ENCODE data around the gene TPH2.

DNA sequence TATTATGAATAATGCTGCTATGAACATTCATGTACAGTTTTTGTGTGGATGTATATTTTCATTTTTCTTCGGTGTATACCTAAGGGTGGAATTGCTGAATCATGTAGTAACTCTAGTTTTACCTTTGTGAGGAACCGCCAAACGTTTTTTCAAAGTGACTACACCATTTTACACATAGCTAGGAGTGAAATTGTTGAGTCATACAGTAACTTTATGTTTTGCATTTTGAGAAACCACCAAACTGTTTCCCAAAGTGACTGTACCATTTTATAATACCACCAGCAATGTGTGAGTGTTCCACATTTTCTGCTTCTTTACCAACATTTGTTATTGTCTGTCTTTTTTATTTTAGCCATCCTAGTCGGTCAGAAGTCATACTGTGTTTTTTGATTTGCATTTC is 3.1 kb upstream of the TPH2 start:
- TF ChIP-seq SIN3A (IDR thresholded peaks at IDR 0.05; ENCODE audit: borderline replicate concordance, insufficient read depth, low read length), result no peak
- TF ChIP-seq POLR2AphosphoS5 (IDR thresholded peaks at IDR 0.05; ENCODE audit: low read depth, low read length), result no peak
- TF ChIP-seq, protein P1, sequence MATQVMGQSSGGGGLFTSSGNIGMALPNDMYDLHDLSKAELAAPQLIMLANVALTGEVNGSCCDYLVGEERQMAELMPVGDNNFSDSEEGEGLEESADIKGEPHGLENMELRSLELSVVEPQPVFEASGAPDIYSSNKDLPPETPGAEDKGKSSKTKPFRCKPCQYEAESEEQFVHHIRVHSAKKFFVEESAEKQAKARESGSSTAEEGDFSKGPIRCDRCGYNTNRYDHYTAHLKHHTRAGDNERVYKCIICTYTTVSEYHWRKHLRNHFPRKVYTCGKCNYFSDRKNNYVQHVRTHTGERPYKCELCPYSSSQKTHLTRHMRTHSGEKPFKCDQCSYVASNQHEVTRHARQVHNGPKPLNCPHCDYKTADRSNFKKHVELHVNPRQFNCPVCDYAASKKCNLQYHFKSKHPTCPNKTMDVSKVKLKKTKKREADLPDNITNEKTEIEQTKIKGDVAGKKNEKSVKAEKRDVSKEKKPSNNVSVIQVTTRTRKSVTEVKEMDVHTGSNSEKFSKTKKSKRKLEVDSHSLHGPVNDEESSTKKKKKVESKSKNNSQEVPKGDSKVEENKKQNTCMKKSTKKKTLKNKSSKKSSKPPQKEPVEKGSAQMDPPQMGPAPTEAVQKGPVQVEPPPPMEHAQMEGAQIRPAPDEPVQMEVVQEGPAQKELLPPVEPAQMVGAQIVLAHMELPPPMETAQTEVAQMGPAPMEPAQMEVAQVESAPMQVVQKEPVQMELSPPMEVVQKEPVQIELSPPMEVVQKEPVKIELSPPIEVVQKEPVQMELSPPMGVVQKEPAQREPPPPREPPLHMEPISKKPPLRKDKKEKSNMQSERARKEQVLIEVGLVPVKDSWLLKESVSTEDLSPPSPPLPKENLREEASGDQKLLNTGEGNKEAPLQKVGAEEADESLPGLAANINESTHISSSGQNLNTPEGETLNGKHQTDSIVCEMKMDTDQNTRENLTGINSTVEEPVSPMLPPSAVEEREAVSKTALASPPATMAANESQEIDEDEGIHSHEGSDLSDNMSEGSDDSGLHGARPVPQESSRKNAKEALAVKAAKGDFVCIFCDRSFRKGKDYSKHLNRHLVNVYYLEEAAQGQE (IDR thresholded peaks at IDR 0.05; ENCODE audit: insufficient read depth in 1 of 2, low read depth in 2 of 2, low read length in 2 of 2), result no peak
- no peak for TF ChIP-seq TAF1 (IDR thresholded peaks at IDR 0.05; ENCODE audit: borderline replicate concordance, insufficient read depth, low read length)

Data from PFSK-1 (cell line).